Breast epithelium (tissue), 3 donors: ENCODE measurements around the gene PRLH.

ENCODE experiments used
- CTCF ChIP-seq, 3 donors: fragments of 450-650 bp; IDR thresholded peaks; one replicate each; pipeline ENCODE4 v1.5.1; 2016 to 2017; ENCODE audit warnings: antibody characterized with exemption in 3 of 3, mild to moderate bottlenecking in 3 of 3, moderate library complexity in 3 of 3
- POLR2A ChIP-seq: fragments of 450-650 bp; IDR thresholded peaks from one replicate; pipeline ENCODE4 v1.6.1; 2016; ENCODE audit warnings: antibody characterized with exemption, mild to moderate bottlenecking, moderate library complexity

DNA sequence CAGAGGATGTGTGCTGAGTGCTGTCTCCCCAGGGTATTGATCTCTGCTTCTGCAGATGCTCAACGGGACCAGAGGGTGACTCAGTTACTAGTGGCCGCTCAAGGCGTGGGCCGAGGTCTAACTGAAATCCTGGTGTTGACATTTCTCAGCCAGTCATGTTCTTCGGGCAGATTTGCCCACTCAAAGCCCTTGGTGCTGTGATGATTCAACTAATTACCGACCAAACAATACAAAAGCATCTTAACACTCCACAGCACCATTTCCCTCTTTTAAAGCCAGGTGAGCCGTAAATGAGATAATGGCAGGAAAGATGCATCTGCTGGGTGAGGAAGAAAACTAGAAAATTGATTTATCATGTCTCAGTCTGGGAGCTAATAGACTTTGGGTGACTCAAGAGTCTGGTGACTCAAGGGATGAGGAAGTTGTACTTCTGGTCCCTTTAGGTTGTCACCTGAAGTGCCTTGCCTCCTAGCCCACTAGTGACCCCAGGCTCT, 32.7 kb upstream of the PRLH start:
- TF ChIP-seq CTCF (IDR thresholded peaks at IDR 0.05) = no peak
- no peak for TF ChIP-seq POLR2A
